ENCODE data around the gene CACFD1. TPM values are rescaled to one million over a fixed set of nuclear protein-coding genes. Genes with fewer than 3 reads are reported as not detected.

CACFD1 gene
- total RNA-seq, 1 donor from 2014 or later: 42.6 TPM

DNA sequence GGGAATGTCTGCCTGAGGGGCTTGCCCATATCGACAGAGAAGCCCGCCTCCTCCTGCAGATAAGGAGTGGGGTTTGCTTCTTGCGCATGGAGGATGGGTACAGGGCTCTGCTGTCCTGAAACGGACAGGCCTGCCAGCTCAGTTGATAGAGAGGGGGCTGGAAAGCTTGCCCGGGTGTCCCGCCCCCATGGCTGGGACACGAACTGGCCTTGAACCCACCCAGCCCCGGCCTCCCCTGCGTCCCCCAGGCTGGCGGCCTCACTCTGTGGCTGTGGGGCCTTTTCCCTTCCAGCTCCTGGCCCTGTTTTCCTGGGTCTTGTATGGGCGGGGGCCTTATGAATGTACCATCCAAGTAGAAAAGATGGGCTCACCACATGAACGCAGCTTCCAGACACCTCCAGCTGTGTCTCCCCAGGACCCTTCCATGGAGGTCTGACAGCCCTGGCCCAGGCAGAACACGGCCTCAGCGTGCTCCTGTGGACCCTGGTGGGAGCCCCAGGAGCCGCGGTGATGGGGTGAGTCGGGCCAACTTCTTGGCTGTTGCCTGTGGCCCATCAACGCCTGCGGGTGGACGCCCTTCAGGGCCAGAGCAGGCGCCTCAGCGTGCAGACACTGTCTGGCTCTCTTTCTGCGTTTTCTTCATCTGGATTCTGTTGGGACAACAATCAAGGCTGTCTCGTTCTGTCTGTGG is 35.0 kb downstream of the CACFD1 start:
- DNase-seq (ENCODE audit: low read depth, low spot score): no peak
- Mint-ChIP-seq H3K4me1 (no peaks in the 10 kb centered on the region), H3K27ac (ENCODE audit: unreplicated experiment) (no peak overlapping the region), H3K4me3 (no peak overlapping the region), H3K9me3 (no peaks in the 10 kb centered on the region), H3K36me3 (ENCODE audit: low read depth) (no peaks in the 10 kb centered on the region), H3K27me3 (ENCODE audit: low read depth) (no peaks in the 10 kb centered on the region)
- TF ChIP-seq, protein P1, sequence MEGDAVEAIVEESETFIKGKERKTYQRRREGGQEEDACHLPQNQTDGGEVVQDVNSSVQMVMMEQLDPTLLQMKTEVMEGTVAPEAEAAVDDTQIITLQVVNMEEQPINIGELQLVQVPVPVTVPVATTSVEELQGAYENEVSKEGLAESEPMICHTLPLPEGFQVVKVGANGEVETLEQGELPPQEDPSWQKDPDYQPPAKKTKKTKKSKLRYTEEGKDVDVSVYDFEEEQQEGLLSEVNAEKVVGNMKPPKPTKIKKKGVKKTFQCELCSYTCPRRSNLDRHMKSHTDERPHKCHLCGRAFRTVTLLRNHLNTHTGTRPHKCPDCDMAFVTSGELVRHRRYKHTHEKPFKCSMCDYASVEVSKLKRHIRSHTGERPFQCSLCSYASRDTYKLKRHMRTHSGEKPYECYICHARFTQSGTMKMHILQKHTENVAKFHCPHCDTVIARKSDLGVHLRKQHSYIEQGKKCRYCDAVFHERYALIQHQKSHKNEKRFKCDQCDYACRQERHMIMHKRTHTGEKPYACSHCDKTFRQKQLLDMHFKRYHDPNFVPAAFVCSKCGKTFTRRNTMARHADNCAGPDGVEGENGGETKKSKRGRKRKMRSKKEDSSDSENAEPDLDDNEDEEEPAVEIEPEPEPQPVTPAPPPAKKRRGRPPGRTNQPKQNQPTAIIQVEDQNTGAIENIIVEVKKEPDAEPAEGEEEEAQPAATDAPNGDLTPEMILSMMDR (conservative IDR thresholded peaks at IDR 0.05): no peak

DNA sequence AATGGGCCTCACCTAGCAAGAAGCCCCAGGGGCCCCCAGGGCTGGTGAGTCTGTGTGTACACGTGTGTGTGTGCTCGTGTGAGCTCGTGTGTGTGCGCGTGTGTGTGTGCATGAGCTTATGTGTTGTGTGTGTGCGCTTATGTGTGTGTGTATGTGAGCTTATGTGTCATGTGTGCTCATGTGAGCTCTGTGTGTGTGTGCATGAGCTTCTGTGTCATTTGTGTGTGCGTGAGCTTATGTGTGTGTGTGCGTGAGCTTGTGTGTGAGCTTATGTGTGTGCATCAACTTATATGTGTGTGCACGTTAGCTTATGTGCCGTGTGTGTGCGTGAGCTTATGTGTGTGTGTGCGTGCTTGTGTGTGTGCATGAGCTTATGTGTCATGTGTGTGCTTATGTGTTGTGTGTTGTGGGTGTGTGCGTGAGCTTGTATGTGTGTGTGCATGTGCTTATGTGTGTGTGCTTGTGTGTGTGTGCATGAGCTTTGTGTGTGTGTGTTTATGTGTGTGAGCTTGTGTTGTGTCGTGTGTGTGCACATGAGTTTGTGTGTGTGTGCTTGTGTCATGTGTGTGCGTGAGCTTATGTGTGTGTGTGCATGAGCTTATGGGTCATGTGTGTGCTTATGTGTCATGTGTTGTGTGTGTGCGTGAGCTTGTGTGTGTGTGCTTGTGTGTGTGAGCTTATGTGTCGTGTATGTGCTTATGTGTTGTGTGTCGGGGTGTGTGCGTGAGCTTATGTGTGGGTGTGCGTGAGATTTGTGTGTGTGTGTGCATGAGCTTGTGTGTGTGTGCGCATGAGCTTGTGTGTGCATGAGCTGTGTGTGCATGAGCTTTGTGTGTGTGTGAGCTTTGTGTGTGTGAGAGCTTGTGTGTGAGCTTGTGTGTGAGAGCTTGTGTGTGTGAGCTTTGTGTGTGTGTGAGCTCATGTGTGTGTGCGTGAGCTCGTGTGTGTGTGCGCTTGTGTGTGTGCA is 35.8 kb downstream of the CACFD1 start:
- Mint-ChIP-seq H3K9me3 (no peaks in the 10 kb centered on the region), H3K4me3 (no peak overlapping the region), H3K36me3 (ENCODE audit: low read depth) (no peaks in the 10 kb centered on the region)

DNA sequence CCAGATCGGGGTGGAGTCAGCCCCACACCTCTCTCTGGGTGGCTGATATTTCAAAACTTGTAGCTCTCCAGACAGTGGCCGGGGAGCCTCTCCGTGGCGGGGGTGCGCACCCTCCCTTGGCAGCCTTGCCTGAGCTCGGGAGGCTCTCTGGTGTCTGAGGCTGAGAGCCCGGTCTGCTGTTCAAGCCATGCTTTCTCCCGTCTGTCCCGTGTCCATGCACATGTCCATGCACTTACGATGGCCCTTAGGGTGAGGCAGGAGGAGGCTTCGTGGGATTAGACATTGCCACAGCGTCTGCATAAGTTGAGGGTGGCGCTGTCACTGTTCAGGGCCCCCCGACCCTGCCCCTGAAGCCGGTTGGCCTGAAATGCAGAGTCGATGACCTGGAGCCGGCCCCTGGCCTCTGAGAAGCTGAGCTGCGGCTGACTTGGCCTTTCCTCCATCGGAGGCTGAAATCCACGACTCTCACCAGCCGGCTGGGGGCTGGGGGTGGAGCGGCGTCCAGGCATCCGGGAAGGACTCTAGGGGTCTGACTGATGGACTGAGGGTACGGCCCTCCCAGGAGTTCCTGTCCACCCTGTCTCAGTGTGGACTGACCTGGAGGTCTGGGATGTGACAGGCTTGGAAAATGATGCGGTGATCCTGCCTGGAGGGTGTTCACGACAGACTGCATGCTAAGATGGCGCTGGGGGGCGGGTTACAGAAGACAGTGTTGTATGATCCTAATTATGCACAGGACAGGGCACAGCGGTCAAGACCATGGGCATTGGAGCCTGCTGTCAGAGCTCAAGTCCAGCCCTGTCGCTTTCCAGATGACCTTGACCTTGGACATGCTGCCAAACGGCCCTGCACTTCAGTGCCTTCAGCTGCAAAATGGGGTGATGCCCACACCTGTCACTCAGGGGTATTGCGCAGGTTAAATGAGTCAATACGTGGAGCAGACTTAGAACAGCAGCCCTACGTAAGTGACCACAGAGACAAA is 37.4 kb downstream of the CACFD1 start:
- Mint-ChIP-seq H3K27me3 (ENCODE audit: low read depth) (peaks cover 2% of the 10 kb centered on the region), H3K27ac (ENCODE audit: unreplicated experiment) (no peak overlapping the region), H3K4me1 (peaks cover 4% of the 10 kb centered on the region), H3K36me3 (ENCODE audit: low read depth) (no peaks in the 10 kb centered on the region), H3K4me3 (no peak overlapping the region), H3K9me3 (peaks cover 8% of the 10 kb centered on the region)
- DNase-seq (ENCODE audit: low read depth, low spot score): no peak
- TF ChIP-seq, protein P1 (conservative IDR thresholded peaks at IDR 0.05): no peak

More for the DNA sequence above, 35.8 kb downstream of the CACFD1 start:
- TF ChIP-seq, protein P1 (conservative IDR thresholded peaks at IDR 0.05): no peak
- no peak overlapping the region for H3K27ac Mint-ChIP-seq (ENCODE audit: unreplicated experiment)
- H3K27me3 Mint-ChIP-seq (ENCODE audit: low read depth): no peaks in the 10 kb centered on the region
- no peak for DNase-seq (ENCODE audit: low read depth, low spot score)
- peaks cover 4% of the 10 kb centered on the region for H3K4me1 Mint-ChIP-seq

DNA sequence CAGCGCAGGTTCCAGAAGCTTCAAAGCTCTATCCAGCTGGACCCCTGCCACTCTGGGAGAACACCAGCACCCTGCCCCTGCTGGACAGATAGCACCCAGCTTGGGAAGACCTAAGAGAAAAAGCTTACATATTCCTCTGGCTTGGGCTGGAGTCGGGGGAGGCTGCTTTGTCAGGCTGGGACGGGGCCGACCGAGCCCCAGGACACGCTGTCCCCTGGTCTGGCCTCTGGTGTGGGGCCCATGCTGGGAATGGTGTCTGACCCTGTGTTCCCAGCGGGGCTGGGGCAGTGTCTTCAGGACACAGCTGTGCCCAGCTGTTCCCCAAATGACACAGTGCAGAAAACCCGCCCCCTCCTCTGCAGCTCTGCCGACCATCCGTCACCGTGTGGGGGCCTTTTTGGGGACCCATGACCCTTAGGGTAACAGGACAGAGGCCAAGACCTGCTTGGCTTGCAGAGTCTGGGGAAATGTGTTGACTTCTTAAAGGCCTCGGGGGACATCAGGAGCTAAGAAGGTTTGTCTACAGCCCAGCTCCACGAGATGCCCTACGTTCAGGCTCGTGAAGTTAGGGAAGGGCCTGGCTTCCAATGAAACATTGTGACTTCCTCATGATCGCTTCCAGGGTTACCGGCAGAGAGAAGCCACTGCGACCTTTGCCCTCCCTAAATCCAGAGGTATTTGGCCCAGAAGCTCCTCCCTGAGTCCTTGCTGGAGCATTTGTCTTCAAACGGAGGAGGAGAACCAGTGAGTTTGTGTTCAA is 39.5 kb downstream of the CACFD1 start:
- H3K4me1 Mint-ChIP-seq: peaks cover 4% of the 10 kb centered on the region
- no peaks in the 10 kb centered on the region for H3K36me3 Mint-ChIP-seq (ENCODE audit: low read depth)
- DNase-seq (ENCODE audit: low read depth, low spot score): no peak
- no peak overlapping the region for H3K27ac Mint-ChIP-seq (ENCODE audit: unreplicated experiment)
- TF ChIP-seq, protein P1 (conservative IDR thresholded peaks at IDR 0.05): no peak
- H3K9me3 Mint-ChIP-seq: peaks cover 14% of the 10 kb centered on the region
- H3K4me3 Mint-ChIP-seq: no peak overlapping the region
- H3K27me3 Mint-ChIP-seq (ENCODE audit: low read depth): peaks cover 4% of the 10 kb centered on the region
